ENCODE measurements around the gene GAB2. TPM values are rescaled to one million over a fixed set of nuclear protein-coding genes. Genes with fewer than 3 reads are reported as not detected.
A peak's percentile ranks its signal among the peaks of the same experiment; 100 is the strongest.

The GAB2 gene
- total RNA-seq, 2 experiments from 2014 or later: 1.2 to 1.3 TPM

DNA sequence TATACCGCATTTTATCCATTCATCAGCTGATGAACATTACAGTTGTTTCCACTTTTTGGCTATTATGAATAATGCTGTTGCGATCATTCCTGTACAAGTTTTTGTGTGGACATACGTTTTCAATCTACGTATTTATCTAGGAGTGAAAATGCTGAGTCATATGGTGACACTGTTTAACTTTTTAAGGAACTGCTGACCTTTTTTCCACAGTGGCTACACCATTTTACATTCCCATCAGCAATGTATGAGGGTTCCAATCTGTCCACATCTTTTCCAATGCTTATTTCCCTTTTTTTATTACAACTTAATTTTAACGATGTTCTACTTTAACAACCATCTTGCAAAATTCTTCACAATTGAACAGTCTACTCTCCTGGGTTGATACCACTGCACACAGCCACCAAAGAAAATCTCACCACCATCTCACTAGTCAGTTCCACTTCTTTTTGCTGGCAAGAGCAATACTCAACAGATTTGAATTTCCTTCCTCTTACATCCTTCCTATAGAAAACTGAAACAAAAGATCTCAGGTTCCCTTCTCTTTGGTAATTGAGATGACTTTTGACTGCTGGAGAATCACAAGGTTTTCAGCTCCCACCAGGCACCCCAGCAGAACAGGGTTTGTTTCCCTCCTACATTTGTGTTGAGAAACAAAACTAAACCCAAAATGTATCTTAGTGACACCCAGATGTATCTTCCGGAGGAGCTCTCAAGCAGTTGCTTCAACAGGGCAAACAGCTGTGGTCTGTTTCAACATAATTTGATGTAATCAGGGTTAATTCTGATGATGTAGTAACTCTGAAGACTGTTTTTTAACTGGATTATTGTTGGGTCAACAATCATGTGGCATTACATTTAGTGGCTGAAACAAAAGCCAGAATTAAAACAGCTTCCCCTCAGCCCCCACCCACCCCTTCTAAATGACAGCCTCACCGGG, 7.0 kb upstream of the GAB2 start:
- no peaks in the 10 kb centered on the region for H3K36me3 ChIP-seq (ENCODE audit: insufficient read depth, low read length)
- H3K4me3 ChIP-seq (ENCODE audit: low read depth, low read length, poor library complexity, severe bottlenecking): peak overlapping the region; percentile 14
- intact Hi-C loops (cut with micrococcal nuclease; ENCODE audit: unreplicated experiment): no loop called here
- H3K4me1 ChIP-seq (ENCODE audit: insufficient read depth, low read length, poor library complexity, severe bottlenecking): peaks cover 35% of the 10 kb centered on the region
- CTCF ChIA-PET (ENCODE audit: unreplicated experiment): no interaction called here
- H3K79me2 ChIP-seq (ENCODE audit: insufficient read depth, low read depth, low read length): no peaks in the 10 kb centered on the region
- peak overlapping the region; percentile 44 for H3K4me2 ChIP-seq (ENCODE audit: low read length)
- TF ChIP-seq, protein P1, sequence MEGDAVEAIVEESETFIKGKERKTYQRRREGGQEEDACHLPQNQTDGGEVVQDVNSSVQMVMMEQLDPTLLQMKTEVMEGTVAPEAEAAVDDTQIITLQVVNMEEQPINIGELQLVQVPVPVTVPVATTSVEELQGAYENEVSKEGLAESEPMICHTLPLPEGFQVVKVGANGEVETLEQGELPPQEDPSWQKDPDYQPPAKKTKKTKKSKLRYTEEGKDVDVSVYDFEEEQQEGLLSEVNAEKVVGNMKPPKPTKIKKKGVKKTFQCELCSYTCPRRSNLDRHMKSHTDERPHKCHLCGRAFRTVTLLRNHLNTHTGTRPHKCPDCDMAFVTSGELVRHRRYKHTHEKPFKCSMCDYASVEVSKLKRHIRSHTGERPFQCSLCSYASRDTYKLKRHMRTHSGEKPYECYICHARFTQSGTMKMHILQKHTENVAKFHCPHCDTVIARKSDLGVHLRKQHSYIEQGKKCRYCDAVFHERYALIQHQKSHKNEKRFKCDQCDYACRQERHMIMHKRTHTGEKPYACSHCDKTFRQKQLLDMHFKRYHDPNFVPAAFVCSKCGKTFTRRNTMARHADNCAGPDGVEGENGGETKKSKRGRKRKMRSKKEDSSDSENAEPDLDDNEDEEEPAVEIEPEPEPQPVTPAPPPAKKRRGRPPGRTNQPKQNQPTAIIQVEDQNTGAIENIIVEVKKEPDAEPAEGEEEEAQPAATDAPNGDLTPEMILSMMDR (conservative IDR thresholded peaks at IDR 0.05; ENCODE audit: low read length): no peak
- no peak for TF ChIP-seq EZH2phosphoT487 (IDR thresholded peaks at IDR 0.05; ENCODE audit: borderline replicate concordance, low read depth, low read length)
- no peak overlapping the region for H2AFZ ChIP-seq (ENCODE audit: low read length)
- no peaks in the 10 kb centered on the region for H3K9me3 ChIP-seq (ENCODE audit: low read length)
- DNase-seq (ENCODE audit: low spot score): peak; percentile 45
- H3K27ac ChIP-seq (ENCODE audit: low read depth, low read length, poor library complexity, severe bottlenecking): peak overlapping the region; percentile 19
- no peaks in the 10 kb centered on the region for H3K9me2 ChIP-seq (ENCODE audit: insufficient read depth, low read length)
- 0 out of 2 replicates have a peak, but pooled peaks cover 3% of the 10 kb centered on the region for H4K20me1 ChIP-seq (ENCODE audit: insufficient read depth, low read length)
- BruUV-seq (replicated peaks): no TSS peak
- POLR2A ChIA-PET: no interaction called here

DNA sequence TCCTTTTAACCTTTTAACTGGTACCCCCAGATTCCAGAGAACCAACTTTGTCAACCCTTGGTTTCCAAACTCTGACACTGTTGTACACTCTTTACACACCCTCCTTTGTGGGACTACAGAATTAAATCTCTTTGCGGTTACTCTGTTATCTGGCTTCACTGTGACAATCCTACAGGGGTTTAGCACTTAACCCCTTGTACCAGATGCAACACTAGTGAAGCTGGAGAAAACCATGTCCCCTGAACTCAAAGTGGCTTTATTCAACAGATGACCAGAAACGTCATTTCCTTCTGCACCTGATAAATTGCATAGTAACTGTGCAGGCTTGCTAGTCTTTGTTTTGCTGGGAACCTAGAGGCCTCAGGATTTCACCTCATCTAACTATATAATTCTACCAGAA, 5.6 kb upstream of the GAB2 start:
- Histone ChIP-seq H2AFZ (ENCODE audit: low read length) (no peak overlapping the region), H3K4me3 (ENCODE audit: low read depth, low read length, poor library complexity, severe bottlenecking) (no peak overlapping the region), H3K4me1 (ENCODE audit: insufficient read depth, low read length, poor library complexity, severe bottlenecking) (peaks cover 33% of the 10 kb centered on the region), H3K4me2 (ENCODE audit: low read length) (no peak overlapping the region), H4K20me1 (ENCODE audit: insufficient read depth, low read length) (0 out of 2 replicates have a peak, but pooled peaks cover 3% of the 10 kb centered on the region), H3K9me3 (ENCODE audit: low read length) (no peaks in the 10 kb centered on the region), H3K27ac (ENCODE audit: low read depth, low read length, poor library complexity, severe bottlenecking) (no peak overlapping the region), H3K9me2 (ENCODE audit: insufficient read depth, low read length) (no peaks in the 10 kb centered on the region), H3K79me2 (ENCODE audit: insufficient read depth, low read depth, low read length) (no peaks in the 10 kb centered on the region), H3K36me3 (ENCODE audit: insufficient read depth, low read length) (no peaks in the 10 kb centered on the region)
- TF ChIP-seq, protein P1 (conservative IDR thresholded peaks at IDR 0.05; ENCODE audit: low read length): no peak
- no peak for TF ChIP-seq EZH2phosphoT487 (IDR thresholded peaks at IDR 0.05; ENCODE audit: borderline replicate concordance, low read depth, low read length)
- DNase-seq (ENCODE audit: low spot score): no peak
- intact Hi-C loops (cut with micrococcal nuclease; ENCODE audit: unreplicated experiment): no loop called here
- ChIA-PET CTCF (ENCODE audit: unreplicated experiment) (no interaction called here), POLR2A (interaction anchor here (0.5 kb wide), 1 partner anchor 1886 kb away, joined by 3 read pairs; no protein-coding TSS in a partner anchor)
- no TSS peak for BruUV-seq (replicated peaks)

DNA sequence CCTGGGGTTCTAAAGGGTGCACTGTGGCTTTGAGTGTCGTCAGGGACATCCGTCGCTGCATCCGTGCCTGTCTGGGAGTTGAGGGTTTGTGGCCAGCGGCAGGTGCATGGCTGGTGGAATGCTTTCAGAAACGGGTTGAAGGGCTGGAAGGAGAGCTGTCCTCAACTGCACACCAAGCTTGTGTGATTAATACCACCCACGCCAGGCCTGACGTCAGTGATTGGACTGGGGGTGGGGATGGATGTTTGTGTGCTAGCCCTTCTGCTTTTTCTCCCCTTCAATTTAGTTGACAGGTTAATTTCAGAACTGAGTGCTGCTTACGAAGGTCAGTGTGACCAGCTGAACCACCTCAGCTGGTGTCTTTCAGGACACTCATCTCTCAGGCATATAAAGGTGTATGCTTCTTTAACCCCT, 3.2 kb upstream of the GAB2 start:
- Histone ChIP-seq H3K9me2 (ENCODE audit: insufficient read depth, low read length) (no peaks in the 10 kb centered on the region), H3K4me2 (ENCODE audit: low read length) (no peak overlapping the region), H2AFZ (ENCODE audit: low read length) (no peak overlapping the region), H4K20me1 (ENCODE audit: insufficient read depth, low read length) (0 out of 2 replicates have a peak, but pooled peaks cover 3% of the 10 kb centered on the region), H3K36me3 (ENCODE audit: insufficient read depth, low read length) (no peaks in the 10 kb centered on the region), H3K9me3 (ENCODE audit: low read length) (no peaks in the 10 kb centered on the region), H3K27ac (ENCODE audit: low read depth, low read length, poor library complexity, severe bottlenecking) (no peak overlapping the region), H3K4me1 (ENCODE audit: insufficient read depth, low read length, poor library complexity, severe bottlenecking) (peaks cover 37% of the 10 kb centered on the region), H3K79me2 (ENCODE audit: insufficient read depth, low read depth, low read length) (no peaks in the 10 kb centered on the region), H3K4me3 (ENCODE audit: low read depth, low read length, poor library complexity, severe bottlenecking) (no peak overlapping the region)
- DNase-seq (ENCODE audit: low spot score): no peak
- TF ChIP-seq, protein P1 (conservative IDR thresholded peaks at IDR 0.05; ENCODE audit: low read length): no peak
- TF ChIP-seq EZH2phosphoT487 (IDR thresholded peaks at IDR 0.05; ENCODE audit: borderline replicate concordance, low read depth, low read length): no peak
- intact Hi-C loops (cut with micrococcal nuclease; ENCODE audit: unreplicated experiment): no loop called here
- ChIA-PET CTCF (ENCODE audit: unreplicated experiment) (no interaction called here), POLR2A (interaction anchor here (0.8 kb wide), 1 partner anchor 154 kb away, joined by 3 read pairs; the partner anchor contains the start of gene NARS2)
- no TSS peak for BruUV-seq (replicated peaks)
